ENCODE data around the gene HLA-G.

Gene HLA-G

DNA sequence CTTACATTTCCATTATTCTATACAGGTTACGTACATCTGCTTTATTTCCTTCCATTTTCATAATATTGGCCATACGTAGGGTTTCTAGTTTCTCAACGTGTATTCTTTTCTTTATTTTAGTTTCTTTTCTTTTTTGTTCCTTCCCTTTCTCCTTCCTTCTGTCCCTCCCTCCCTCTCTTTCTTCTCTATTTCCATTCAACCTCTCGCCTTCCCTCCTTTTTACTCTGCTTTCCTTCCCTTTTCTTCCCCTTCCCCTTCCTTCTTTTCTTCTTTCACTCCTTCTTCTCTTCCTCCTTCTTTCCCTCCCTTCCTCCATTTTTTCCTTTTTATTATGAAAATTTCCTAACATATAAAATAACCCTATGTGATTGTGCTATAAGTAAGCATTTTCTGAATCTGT, 8.7 kb upstream of the HLA-G start:
- DNase-seq (no peak), ATAC-seq (no peak)

- ATAC-seq = no peak
Measured at GRCh38 chr6:29824144-29824543, 3.5 kb upstream of the HLA-G start.

DNA sequence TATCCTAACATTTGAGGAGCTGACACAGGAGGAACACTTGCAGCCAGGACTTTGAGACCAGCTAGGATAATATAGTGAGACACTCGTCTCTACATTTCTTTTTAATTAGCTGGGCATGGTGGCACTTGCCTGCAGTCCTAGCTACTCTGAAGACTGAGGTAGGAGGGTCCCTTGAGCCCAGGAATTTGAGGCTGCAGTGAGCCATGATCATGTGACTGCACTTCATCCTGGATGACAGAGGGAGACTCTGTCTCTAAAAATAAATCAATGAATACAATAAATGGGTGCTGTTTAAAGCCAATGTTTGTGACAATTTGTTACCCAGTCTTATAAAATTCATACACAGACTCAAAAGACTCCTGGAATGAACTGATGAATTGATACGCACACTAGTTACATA, 1.8 kb upstream of the HLA-G start:
- no peak for DNase-seq
- ATAC-seq = no peak

More at GRCh38 chr6:29824144-29824543, 3.5 kb upstream of the HLA-G start:
- DNase-seq = no peak

- DNase-seq (no peak), ATAC-seq (peak; percentile 89)
Measured at GRCh38 chr6:29826271-29826670, 1.4 kb upstream of the HLA-G start.

DNA sequence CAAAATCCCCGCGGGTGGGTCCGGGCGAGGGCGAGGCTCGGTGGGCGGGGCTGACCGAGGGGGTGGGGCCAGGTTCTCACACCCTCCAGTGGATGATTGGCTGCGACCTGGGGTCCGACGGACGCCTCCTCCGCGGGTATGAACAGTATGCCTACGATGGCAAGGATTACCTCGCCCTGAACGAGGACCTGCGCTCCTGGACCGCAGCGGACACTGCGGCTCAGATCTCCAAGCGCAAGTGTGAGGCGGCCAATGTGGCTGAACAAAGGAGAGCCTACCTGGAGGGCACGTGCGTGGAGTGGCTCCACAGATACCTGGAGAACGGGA, 809 bp downstream of the HLA-G start:
- ATAC-seq (no peak), DNase-seq (peak; percentile 61)

GRCh38 chr6:29829766-29830165, 2.1 kb downstream of the HLA-G start:
- DNase-seq (no peak), ATAC-seq (no peak)

- DNase-seq (no peak), ATAC-seq (no peak)
Measured at GRCh38 chr6:29830409-29830808, 2.8 kb downstream of the HLA-G start.

DNA sequence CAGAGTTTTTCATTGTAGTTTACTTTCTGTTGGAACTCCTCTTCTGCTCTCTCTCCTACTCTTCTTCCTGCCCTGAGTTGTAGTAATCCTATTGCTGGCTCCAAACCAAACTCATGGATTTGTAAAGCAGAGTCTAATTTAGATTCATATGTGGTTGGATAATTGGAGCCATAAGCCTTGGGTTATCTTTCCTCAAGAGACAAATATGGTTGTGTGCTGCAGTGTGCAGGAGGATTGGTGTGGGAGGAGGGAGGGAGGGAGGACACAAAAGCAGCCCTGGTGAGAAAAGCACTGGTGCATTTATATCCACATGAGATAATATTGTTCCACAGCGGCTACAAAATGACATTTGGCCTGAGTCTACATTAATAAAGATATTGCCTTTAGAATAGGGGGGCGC, 4.2 kb downstream of the HLA-G start:
- DNase-seq (no peak), ATAC-seq (no peak)

DNA sequence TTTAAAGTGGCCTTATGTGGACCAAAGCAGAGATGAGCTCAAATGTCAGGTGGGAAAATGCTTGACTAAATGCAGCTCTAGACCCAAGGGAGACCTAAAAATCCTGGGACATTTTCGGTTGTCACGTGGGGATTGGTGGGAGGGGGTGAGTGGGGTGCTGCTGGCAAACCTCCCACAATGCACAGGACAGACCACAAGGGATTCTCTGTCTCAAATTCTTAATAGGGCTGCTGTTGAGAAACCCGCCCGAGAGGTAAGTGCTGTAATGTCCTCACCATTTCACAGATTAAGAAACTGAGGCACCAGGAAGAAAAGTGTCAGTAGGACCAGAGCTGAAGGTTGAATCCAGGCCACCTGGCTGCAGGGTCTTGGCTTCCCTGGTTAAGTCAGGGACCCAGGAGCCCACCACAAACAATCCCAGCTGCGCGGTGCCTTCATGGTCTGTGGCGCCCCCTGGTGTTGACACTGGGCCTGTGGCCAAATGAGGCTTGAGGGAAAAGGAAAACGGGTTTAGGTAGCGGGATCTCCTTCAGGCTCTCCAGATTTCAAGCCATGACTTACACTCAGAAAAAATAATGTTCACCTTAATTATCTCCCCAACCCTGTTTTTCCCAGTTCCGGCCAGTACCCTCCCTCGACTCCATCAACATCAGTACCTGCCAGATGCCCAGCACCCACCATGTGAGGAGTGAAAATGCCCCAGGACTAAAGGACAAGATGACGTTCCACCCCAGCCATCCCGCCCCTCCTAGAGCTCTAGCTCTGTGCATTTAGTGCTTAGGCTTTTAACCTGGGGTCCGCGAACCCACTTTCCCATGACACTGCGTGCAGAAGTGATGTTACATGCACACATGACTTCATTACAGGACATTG, 7.2 kb downstream of the HLA-G start:
- DNase-seq (peak; percentile 66), ATAC-seq (no peak)

GRCh38 chr6:29839917-29840316, 12.3 kb downstream of the HLA-G start:
- DNase-seq (no peak), ATAC-seq (no peak)

DNA sequence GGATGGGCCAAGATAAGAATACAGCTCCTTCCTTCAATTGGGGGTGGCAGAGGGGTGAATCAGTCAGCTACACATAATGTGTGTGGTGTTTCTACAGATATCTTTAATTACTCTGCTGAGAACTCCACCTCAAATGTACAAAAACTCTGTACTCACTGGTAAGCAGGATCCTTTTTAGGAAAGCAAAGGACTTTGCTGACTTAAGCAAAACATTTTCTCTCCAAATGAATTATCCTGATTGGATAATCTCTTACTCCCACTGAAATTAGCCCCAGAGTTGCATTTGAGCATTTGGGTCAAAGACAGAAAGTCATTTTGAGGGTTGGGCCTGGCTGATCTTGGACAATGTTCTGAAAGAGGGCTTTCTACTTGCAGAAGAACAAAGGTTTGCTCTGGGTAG, 13.4 kb downstream of the HLA-G start:
- no peak for DNase-seq
- ATAC-seq = no peak

DNA sequence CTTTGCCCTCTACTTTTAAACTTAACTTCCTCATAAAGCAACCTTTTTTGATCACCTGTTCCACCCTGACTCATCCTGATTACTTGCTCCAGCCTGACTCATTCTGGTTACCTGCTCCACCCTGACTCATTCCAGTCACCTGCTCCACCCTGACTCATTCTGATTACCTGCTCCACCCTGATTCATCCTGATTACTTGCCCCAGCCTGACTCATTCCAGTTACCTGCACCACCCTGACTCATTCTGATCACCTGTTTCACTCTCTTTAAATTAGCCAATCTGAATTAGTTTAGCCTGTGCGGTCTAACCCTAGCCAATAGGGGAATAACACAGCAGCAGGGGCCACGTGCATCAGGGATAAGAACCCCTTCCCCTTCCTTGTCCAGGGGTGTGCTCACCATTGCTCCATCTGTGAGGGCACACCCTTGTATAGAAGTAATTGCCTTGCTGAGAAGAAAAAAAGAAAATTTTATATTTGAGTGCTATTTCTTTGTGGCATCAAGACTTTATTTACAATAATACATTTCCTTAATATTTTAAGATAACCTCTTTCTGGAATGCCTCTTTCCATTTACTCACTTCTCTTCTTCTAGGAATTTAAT, 17.9 kb downstream of the HLA-G start:
- peak; percentile 20 for DNase-seq
- peak; percentile 75 for ATAC-seq

DNA sequence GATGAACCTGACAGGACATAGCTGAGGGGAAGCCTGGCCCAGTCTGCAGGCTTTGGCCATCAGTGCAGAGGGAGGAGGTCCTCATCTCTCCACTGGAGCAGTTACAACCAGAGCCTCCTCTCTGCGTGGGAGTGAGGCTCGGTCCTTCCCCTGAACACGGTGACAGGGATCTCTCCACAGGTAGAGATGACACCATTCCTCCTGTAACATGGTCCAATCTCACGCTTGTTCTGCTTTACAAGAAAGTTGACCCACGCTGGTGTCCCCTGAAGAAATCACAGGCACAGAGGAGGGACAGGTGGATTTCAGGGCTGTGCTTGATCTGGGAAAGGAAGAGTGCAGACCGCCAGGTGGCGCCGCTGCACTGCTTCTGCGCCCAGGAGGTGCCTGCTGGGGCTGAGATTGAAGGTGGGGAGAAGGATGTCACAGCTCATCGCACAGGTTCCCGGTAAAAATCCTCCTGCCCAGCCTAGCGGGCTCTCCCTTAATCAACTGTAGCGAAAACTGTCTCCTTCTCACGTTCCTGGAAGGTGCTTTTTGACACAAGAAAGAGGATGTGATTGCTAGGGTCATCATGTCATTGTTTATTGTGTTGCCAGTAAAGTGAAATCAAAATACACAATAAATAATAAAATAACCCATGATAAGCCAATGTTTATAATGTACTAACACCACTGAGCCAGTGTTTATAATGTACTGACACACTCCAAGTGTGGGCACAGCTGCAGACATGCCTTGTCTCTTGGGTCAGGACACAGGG, 20.4 kb downstream of the HLA-G start:
- DNase-seq (peak; percentile 88), ATAC-seq (peak; percentile 84)

DNA sequence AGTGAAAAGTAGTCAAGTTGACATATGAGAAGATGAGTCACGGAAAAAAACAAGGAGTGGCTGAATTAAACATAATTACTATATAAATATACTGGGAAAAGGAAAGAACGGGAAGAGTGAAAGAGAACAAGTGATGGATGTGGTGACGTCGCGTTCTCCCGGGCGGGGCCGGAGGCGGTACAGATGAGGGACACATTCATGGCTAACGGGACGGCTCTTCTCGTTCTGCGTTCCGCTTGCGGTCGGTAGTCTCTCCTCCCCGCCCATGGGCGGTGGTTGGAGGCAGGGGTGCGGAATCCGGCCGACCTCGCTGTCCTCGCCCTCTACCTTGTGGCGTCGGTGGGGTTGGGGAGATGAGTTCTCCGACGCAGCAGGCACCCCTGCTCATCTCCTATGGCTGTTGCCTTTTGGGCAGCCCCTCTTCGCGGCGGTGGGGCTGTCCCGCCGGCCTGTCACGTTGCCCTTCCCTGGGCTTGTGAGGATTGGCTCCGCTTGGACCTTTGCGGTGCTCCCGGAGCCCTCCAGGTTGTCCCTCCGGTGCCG, 22.5 kb downstream of the HLA-G start:
- ATAC-seq (no peak), DNase-seq (peak; percentile 52)

DNA sequence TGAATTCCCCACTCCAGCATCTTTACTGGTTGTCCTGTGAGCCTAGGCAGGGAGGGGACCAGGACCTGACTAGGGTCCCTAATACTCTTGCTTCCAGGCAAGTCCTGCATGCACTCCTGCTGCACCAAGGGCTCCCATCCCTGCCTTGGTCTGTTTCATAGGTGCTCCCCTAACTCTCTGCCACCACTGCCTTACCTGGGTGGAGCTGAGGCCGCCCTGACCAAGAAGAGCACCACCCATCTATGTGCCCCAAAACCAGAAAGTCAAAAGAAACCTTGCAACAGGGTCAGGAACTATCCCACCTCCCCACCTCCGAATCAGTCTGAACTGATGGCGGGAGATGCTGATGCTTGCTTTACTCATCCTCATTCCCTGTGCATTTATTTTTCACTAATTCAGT, 23.6 kb downstream of the HLA-G start:
- DNase-seq = no peak
- no peak for ATAC-seq

DNA sequence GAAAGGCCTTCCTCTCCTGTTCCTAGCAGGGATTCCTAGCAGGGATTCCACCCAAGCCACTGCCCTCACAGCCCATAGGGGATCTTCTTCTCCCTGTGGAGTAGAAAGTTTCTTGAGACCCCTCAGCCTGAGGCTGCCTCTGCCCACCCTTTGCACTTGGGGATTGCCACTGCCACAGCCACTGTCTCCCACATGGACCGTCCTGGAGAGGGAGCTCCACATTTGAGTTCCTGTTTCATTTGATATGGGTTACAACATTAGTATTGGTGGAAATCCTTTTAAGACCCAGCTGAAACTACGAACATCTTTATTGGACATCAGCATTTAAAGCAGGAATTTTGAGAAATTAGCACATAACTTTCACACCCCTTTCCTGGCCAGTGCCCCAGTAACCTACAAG, 25.6 kb downstream of the HLA-G start:
- DNase-seq = no peak
- ATAC-seq = no peak

GRCh38 chr6:29858006-29858405, 30.4 kb downstream of the HLA-G start:
- ATAC-seq (no peak), DNase-seq (no peak)

- DNase-seq = no peak
- no peak for ATAC-seq
Measured at GRCh38 chr6:29861521-29862255, 34.1 kb downstream of the HLA-G start.

- ATAC-seq = no peak
- DNase-seq = no peak
Measured at GRCh38 chr6:29864037-29864810, 36.6 kb downstream of the HLA-G start.

- ATAC-seq = peak; percentile 57
- no peak for DNase-seq
Measured at GRCh38 chr6:29865631-29866030, 38.0 kb downstream of the HLA-G start.

DNA sequence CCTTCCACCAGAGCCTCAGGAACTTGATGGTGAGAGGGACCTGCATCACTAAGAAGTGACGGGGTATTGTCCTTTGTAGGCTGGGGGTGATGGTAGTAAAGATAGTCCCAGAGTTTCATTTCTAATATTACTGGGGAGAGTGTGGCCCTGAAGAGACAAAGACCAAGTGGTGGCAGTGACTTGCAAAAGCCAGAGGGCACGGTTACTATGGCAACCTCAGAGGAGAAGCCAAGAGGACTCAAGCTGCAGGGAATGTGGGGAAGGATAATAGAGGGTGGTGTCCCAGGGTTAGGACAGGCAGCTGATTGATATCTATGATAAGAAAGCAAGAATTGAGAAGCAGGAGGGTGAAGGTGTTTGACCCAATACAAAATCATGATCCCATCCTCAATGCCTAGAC, 42.5 kb downstream of the HLA-G start:
- DNase-seq (no peak), ATAC-seq (no peak)
